NCI-H2171 (cell line): Measurements from ENCODE around the gene RAMP1.

ENCODE experiments used
- DNase-seq: peaks from one replicate; lab custom pipeline; 2025; lab: John Stamatoyannopoulos, UW

RAMP1 gene

GRCh38 chr2:237895544-237896506 is 36.4 kb downstream of the RAMP1 start:
- peak; percentile 51 for DNase-seq

- DNase-seq, result no peak
Measured at GRCh38 chr2:237896507-237896892, 37.1 kb downstream of the RAMP1 start.

- no peak for DNase-seq
Measured at GRCh38 chr2:237896956-237897355, 37.5 kb downstream of the RAMP1 start.

- no peak for DNase-seq
Measured at GRCh38 chr2:237898057-237898414, 38.6 kb downstream of the RAMP1 start.

GRCh38 chr2:237900891-237901831 is 41.7 kb downstream of the RAMP1 start:
- no peak for DNase-seq

- no peak for DNase-seq
Measured at GRCh38 chr2:237901932-237902850, 42.8 kb downstream of the RAMP1 start.

GRCh38 chr2:237904831-237905599 is 45.6 kb downstream of the RAMP1 start:
- DNase-seq, result no peak

GRCh38 chr2:237907144-237907543 is 47.7 kb downstream of the RAMP1 start:
- no peak for DNase-seq

- DNase-seq, result no peak
Measured at GRCh38 chr2:237909075-237909695, 49.8 kb downstream of the RAMP1 start.

GRCh38 chr2:237909801-237910475 is 50.5 kb downstream of the RAMP1 start:
- DNase-seq, result no peak

GRCh38 chr2:237910576-237911362 is 51.3 kb downstream of the RAMP1 start:
- DNase-seq, result no peak

GRCh38 chr2:237911363-237912017 is 52.1 kb downstream of the RAMP1 start:
- no peak for DNase-seq

- no peak for DNase-seq
Measured at GRCh38 chr2:237912271-237913192, 53.1 kb downstream of the RAMP1 start.

- no peak for DNase-seq
Measured at GRCh38 chr2:237913193-237913917, 53.9 kb downstream of the RAMP1 start.

GRCh38 chr2:237915576-237915975 is 56.2 kb downstream of the RAMP1 start:
- no peak for DNase-seq

GRCh38 chr2:237916296-237916695 is 56.9 kb downstream of the RAMP1 start:
- DNase-seq, result no peak
